Dedifferentiated amniotic fluid mesenchymal stem cell (primary cell): ENCODE data around the gene WWOX.

ENCODE experiments used
- DNase-seq: peaks from one replicate; pipeline ENCODE4 v3.0.0-alpha.2; 2016; ENCODE audit errors: extremely low spot score

Gene WWOX

DNA sequence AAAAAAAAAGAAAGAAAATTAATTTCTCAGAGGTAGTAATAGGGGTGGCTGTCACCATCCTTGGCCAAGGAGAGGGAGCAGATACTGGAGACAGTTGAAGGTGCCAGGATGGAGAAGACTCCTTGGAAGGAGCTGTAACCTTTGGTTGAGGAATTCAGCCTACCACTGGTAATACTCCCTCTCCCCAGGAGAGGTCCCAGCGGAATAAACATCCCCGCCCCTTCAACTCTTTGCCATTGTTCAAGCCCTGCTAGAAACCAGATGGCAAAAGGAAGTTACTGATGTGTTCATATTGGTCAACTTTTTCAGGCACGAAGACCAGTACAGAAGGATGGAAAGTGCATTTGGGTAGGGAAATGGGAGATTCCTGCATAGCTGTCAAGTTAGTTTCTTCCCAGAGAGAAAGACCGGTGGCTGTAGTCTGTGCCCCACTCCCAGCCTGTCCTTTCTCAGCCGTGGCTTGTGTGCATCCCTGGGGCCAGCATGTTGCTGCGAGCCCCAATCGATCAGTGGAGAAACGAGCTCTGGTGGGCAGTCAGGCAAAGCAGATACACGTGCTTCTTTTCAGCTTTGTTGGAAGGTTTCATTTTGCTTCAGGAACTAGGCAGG is 889.0 kb downstream of the WWOX start:
- no peak for DNase-seq

DNA sequence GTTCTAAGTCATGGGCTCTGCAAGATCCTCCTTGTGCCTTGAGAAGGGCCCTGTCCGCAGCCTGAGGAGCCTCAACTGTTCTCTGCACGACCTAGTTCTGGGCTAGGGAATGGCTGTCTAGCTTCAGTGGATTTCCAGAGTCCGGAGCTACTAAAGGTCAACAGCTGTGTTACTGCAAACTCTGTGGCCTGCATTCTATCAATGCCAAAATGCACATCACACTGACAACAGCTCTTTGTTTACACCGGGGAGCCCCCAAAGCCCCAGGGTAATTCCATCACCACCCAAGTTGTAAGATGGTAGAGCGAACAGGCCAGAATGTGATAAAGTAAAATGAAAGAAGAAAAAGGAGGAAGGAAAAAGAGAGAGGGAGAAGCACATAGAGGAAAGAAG is 890.9 kb downstream of the WWOX start:
- no peak for DNase-seq

DNA sequence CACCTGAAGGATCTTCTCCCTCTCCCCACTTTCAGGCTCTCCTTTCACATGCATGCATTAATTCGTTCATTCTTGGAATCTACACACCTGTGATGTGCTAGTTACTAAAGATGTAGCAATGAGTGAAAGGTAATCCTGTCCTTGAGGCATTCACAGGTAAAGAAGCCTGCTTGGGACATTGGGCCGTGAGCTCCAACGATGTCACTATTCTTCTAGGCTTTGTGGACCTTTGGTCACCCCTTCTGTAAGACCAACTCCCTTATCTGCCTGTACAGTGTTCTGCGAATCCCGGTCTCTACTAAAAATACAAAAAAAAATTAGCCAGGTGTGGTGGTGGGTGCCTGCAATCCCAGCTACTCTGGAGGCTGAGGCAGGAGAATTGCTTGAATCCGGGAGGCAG is 892.5 kb downstream of the WWOX start:
- DNase-seq = no peak

- DNase-seq = no peak
Observed at GRCh38 chr16:78993346-78993745, 893.9 kb downstream of the WWOX start.

- no peak for DNase-seq
Observed at GRCh38 chr16:78994135-78994745, 894.8 kb downstream of the WWOX start.

- DNase-seq = no peak
Observed at GRCh38 chr16:78995441-78995840, 896.0 kb downstream of the WWOX start.

- no peak for DNase-seq
Observed at GRCh38 chr16:78996790-78997189, 897.3 kb downstream of the WWOX start.

DNA sequence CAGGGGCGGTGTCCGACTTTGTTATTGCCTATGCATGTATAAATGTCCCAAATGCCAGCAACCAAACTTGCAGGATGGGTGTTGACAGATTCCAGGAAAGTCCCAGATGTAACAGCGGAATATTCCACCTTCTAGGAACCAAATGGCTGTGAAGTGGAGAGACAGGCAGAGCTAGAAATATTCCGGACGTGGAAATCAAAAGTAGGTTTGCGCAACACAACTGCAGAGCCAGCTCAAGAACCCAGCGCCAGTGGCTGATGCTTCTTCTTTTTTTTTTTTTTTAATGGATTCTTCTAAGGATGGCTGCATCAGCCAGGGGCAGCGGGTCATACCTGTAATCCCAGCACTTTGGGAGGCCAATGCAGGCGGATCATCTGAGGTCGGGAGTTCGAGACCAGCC is 899.4 kb downstream of the WWOX start:
- no peak for DNase-seq

- DNase-seq = no peak
Observed at GRCh38 chr16:79001156-79001967, 901.9 kb downstream of the WWOX start.

DNA sequence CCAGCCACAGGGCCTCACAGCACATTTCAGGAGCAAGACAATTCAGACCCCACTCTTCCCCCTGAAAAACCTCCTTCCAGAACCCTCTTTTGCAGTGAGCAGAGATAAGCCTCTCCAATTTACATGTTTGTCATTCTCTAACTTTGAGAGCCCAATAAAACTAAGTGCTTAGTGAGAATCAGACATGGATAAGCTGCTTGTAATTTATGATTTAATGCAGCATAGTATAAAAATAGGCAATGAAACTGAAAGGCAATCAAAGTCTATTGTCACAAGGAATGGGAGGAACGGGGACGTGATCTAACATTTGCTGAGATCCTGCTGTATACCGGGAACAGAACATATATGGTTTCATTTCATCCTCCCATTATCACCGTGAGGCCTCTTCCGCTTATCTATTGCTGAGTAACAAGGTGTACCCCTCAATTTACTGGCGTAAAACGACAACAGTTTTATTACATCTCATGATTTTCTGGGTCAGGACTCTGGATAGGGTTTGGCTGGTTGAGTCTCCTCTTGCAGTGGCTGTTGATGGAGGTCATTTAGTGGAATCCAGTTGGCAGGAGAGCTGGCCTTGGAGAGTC is 903.7 kb downstream of the WWOX start:
- DNase-seq = no peak

DNA sequence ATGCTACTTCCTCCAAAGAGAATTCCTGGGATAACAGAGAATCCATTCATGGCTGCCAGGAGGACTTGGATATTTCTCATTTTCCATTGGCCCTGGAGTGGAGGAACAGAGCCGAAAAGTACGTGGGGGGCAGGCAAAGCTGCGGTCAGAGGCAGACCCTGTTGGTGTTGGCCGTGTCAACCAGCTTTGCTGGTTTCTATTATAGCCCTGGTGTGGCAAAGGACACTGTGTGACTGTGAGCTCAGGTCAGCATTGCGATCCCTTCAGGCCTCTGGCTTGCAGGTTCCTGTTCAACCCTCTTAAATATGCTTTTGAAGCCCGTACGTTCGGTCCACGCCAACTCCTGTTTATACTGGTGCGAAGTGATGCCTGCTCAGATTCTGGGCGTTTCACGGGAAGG is 904.9 kb downstream of the WWOX start:
- no peak for DNase-seq

DNA sequence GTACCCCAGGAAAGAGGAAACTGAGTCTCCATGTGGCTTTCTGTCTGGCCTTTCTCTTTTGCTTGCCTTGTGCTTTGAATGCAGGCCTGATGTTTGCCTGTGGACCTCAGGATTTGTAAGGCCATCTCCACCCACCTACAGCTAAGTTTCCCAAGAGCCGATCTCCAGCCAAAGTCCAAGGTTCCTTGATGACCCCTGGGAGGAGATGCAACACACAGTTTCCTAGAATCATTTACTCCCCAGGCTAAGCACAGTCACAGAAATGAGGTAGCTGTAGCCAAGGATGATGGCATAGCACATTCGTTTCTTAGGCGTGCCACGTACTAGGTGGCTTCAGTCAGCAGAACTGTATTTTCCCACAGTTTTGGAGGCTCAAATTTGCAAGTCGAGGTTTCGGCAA is 905.6 kb downstream of the WWOX start:
- no peak for DNase-seq

DNA sequence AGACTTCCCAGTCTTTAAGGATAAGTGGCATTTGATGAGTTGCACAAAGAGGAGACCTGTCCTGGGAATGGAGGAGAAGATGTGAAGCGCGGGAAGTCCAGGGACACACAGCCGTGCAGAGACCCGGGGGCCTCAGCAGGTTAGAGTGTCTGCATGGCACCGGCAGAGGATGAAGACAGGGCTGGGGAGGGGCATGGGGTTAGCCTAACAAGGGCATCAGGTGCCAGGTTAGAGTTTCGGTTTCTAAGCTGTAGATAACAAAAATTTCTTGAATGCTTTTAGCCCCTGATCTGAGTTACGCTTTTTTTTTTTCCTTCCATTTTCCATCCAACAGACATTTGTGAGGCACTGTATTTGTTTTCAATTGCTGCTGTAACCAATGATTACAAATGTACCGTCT is 906.8 kb downstream of the WWOX start:
- DNase-seq = no peak

- no peak for DNase-seq
Observed at GRCh38 chr16:79006765-79007164, 907.3 kb downstream of the WWOX start.

DNA sequence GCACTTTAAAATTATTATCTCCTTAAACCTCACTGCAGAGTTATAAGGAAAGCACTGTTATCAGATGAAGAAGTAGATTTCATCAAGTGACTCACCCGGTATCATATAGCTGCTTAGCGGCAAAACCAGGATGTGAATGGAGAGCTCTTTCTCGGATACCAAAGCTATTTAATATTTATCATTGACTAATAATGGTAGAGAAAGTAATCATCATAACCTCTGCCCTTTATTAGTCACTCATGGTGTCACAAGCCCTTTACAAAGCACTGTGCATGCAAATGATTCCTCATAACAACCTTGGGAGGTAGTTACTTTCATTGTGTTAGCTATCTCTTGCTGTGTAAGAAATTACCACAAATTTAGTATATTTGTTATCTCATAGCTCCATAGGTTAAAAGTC is 908.2 kb downstream of the WWOX start:
- no peak for DNase-seq

- no peak for DNase-seq
Observed at GRCh38 chr16:79008036-79008868, 908.8 kb downstream of the WWOX start.

DNA sequence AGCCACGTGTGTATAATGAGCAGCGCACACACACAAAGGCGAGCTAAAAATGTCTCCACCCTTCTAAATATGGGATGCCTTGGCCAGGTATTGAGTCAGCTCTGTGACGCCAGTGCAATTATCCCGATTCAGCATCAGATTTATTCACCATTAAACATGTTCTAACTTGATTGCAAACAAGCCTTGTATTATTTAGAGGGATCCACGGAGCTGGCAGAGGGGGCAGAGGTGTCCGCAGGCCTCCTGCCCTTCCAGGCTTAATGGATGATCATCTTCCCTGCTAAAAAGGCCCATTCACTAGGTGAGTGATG is 909.4 kb downstream of the WWOX start:
- DNase-seq = no peak

DNA sequence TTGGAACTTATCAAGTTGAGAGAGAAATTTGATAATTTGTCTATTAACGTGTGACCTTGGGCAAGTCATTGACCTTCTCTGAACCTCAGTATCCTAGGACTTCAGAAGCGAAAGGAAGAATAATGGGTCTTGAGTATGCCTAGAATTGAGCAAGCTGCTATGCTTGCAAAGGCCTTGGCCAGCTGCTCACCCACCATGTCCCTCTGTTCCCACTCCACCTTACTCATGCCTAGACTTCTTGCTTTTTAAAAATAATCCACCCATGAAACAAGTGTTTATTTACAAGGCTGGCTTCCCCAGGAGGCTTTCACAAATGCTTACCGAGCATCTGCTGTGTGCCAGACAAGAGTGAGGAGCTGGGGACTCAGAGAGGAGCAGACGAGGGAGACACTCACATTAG is 910.4 kb downstream of the WWOX start:
- DNase-seq = no peak

DNA sequence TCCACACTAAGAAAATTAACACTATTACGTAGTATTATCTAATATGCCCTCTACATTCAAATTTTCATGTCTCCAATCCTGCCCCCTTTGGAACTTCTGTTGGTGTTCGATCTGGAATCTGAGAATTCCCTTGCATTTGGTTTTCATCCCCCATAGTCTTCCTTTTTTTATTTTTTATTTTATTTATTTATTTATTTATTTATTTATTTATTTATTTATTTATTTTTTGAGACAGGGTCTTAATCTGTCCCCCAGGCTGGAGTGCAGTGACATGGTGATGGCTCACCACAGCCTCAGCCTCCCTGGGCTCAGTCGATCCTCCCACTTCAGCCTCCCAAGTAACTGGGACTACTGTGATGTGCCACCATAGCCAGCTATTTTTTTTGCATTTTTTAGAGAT is 911.8 kb downstream of the WWOX start:
- DNase-seq = no peak

DNA sequence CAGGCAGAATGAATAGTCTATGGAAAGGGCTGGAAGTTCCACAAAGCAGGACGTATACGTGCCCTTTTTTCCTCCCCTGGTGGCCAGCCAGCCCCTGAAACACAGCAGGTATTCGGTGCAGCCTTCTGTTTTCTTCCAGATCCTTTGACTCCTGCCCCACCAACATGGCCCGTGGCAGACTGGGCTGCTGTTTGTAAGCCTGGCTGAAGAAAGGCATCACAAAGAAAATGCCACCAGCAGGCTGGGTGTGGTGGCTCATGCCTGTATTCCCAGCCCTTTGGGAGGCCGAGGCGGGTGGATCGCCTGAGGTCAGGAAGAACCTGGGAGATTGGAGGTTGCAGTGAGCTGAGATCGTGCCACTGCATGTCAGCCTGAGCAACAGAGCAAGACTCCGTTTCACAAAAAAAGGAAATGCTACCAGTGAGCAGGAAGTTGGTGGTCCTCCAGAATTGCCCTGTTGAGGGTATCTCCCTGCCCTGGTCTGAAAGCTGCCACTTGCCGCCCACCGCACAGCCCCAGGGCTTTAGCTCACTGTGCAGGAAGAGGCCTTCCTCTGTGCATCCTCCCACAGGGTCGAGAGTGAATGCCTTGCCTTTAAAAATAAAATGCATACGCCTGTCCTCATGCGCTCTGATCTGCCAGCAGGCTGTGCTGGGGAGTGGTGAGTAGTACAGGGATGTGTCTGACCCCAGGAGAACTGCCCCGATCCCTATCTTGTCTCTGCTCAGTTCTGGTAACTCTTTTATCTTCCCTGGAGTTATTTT is 913.4 kb downstream of the WWOX start:
- no peak for DNase-seq

- DNase-seq = no peak
Observed at GRCh38 chr16:79013930-79014660, 914.6 kb downstream of the WWOX start.
